Karpas-422 (cell line): ENCODE measurements around the gene IDUA. TPM values are rescaled to one million over a fixed set of nuclear protein-coding genes. Genes with fewer than 3 reads are reported as not detected.
A peak's percentile ranks its signal among the peaks of the same experiment; 100 is the strongest.

Experiments used
- DNase-seq: peaks from one replicate; pipeline ENCODE4 v3.0.0-alpha.2; 2015
- H2AFZ ChIP-seq: fragments of 200-600 bp; sonication (generic); 2 replicates; pipeline ENCODE4 v1.6.1; 2014; ENCODE audit warnings: antibody characterized with exemption, low read length, mixed read lengths
- H3K27ac ChIP-seq: fragments of 200-600 bp; sonication (generic); 2 replicates; pipeline ENCODE4 v1.5.1; 2014; ENCODE audit warnings: mild to moderate bottlenecking, low read length, moderate library complexity
- H3K27me3 ChIP-seq: fragments of 200-600 bp; sonication (generic); 2 replicates; pipeline ENCODE4 v1.6.1; 2014; ENCODE audit warnings: low read length, mixed read lengths
- H3K36me3 ChIP-seq: fragments of 200-600 bp; sonication (generic); 2 replicates; pipeline ENCODE4 v1.6.1; 2014; ENCODE audit warnings: low read length, mixed read lengths; ENCODE audit not compliant: insufficient read depth
- H3K4me1 ChIP-seq: fragments of 200-600 bp; sonication (generic); 2 replicates; pipeline ENCODE4 v1.6.1; 2014; ENCODE audit warnings: mild to moderate bottlenecking, low read length, mixed read lengths
- H3K4me2 ChIP-seq: fragments of 200-600 bp; sonication (generic); 2 replicates; pipeline ENCODE4 v1.6.1; 2014; ENCODE audit warnings: low read length, low read depth, mild to moderate bottlenecking; ENCODE audit not compliant: poor library complexity, severe bottlenecking
- H3K4me3 ChIP-seq: fragments of 200-600 bp; sonication (generic); 2 replicates; pipeline ENCODE4 v1.5.1; 2014; ENCODE audit warnings: mild to moderate bottlenecking, antibody characterized with exemption, low read length, mixed read lengths
- H3K79me2 ChIP-seq: fragments of 200-600 bp; sonication (generic); 2 replicates; pipeline ENCODE4 v1.6.1; 2014; ENCODE audit warnings: mild to moderate bottlenecking, low read length, mixed read lengths
- H3K9ac ChIP-seq: fragments of 200-600 bp; sonication (generic); 2 replicates; pipeline ENCODE4 v1.6.0; 2014; ENCODE audit warnings: low read length
- H3K9me2 ChIP-seq: fragments of 200-600 bp; sonication (generic), shearing (Covaris generic); replicated peaks from 2 replicates; pipeline ENCODE4 v1.6.0; 2014; ENCODE audit warnings: mild to moderate bottlenecking, low read length, moderate library complexity; ENCODE audit not compliant: insufficient read depth
- H3K9me3 ChIP-seq: fragments of 300-700, 200-600 bp; sonication (generic); 2 replicates; pipeline ENCODE4 v1.6.1; 2014; ENCODE audit warnings: low read length, mixed read lengths
- H4K20me1 ChIP-seq: fragments of 200-600 bp; sonication (generic); 2 replicates; pipeline ENCODE4 v1.6.1; 2014; ENCODE audit warnings: mild to moderate bottlenecking, antibody characterized with exemption, low read length, low read depth; ENCODE audit not compliant: insufficient read depth
- total RNA-seq: library from RNA; depleted of rRNA; stranded (reverse); fragments of >200 nt; shearing (Covaris generic); gene quantifications from 2 replicates; pipeline ENCODE4 v1.2.3, GENCODE V29; 2014; ENCODE audit warnings: low replicate concordance

Gene IDUA
- total RNA-seq, 1 experiment from 2014 or later = 20.8 TPM

GRCh38 chr4:987624-988513, 1.0 kb downstream of the IDUA start:
- peaks cover 4% of the 10 kb centered on the region; the same call in 1 of the 2 replicates for H4K20me1 ChIP-seq
- H2AFZ ChIP-seq = no peak overlapping the region
- DNase-seq = no peak
- no peaks in the 10 kb centered on the region for H3K9me2 ChIP-seq
- H3K4me1 ChIP-seq = peaks cover 36% of the 10 kb centered on the region
- no peaks in the 10 kb centered on the region for H3K9me3 ChIP-seq
- H3K4me2 ChIP-seq = peak overlapping the region; percentile 92
- H3K27me3 ChIP-seq = no peaks in the 10 kb centered on the region
- no peaks in the 10 kb centered on the region for H3K79me2 ChIP-seq
- no peaks in the 10 kb centered on the region for H3K36me3 ChIP-seq
- peak overlapping the region; percentile 84 for H3K9ac ChIP-seq
- peak overlapping the region; percentile 71 for H3K4me3 ChIP-seq
- H3K27ac ChIP-seq = no peak overlapping the region

GRCh38 chr4:988726-989721, 2.2 kb downstream of the IDUA start:
- no peaks in the 10 kb centered on the region for H3K9me3 ChIP-seq
- H4K20me1 ChIP-seq = peaks cover 4% of the 10 kb centered on the region; the same call in 1 of the 2 replicates
- no peaks in the 10 kb centered on the region for H3K36me3 ChIP-seq
- H3K4me2 ChIP-seq = peak overlapping the region; percentile 20
- no peak overlapping the region for H2AFZ ChIP-seq
- H3K4me3 ChIP-seq = peak overlapping the region; percentile 17; the same call in 1 of the 2 replicates
- no peaks in the 10 kb centered on the region for H3K79me2 ChIP-seq
- DNase-seq = peak; percentile 62
- no peaks in the 10 kb centered on the region for H3K27me3 ChIP-seq
- H3K9me2 ChIP-seq = no peaks in the 10 kb centered on the region
- no peak overlapping the region for H3K27ac ChIP-seq
- peak overlapping the region; percentile 26; the same call in 1 of the 2 replicates for H3K9ac ChIP-seq
- peaks cover 37% of the 10 kb centered on the region for H3K4me1 ChIP-seq

- Histone ChIP-seq H3K4me1 (peaks cover 37% of the 10 kb centered on the region), H3K9me3 (no peaks in the 10 kb centered on the region), H3K27ac (no peak overlapping the region), H4K20me1 (peaks cover 4% of the 10 kb centered on the region; the same call in 1 of the 2 replicates), H3K36me3 (no peaks in the 10 kb centered on the region), H3K79me2 (no peaks in the 10 kb centered on the region), H2AFZ (no peak overlapping the region), H3K4me2 (no peak overlapping the region), H3K9me2 (no peaks in the 10 kb centered on the region), H3K27me3 (no peaks in the 10 kb centered on the region), H3K4me3 (no peak overlapping the region), H3K9ac (no peak overlapping the region)
- no peak for DNase-seq
Measured at GRCh38 chr4:989722-990471, 3.1 kb downstream of the IDUA start.

DNA sequence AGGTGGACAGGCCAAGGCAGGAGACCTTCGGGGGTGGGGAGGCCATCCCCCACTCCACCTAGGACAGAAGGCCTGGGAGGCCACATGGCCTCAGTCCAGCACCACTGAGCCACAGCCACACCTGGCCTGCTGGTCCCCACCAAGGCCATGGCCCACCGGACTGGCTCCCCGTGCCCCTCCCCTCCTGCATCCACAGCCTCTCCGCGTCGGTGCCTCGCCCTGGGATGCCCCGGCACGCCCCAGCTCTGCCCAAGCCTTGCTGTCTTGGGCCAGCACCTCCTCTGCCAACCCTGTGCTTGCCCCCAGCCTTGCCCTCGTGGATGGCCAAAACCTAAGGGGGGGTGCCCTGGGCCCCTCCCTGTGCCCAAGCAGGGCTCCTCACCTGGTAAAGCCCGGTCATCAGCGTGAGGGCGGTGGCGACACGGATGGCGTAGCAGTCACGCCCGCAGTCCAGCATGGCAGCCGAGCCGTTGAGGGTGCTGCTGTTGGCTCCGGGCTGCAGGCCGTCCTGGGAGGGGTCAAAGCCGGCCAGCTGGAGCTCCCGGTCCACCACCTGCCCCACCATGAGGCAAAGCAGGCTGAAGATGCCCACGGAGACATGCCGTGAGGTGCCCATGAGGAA, 4.0 kb downstream of the IDUA start:
- no peaks in the 10 kb centered on the region for H3K9me2 ChIP-seq
- H3K79me2 ChIP-seq = no peaks in the 10 kb centered on the region
- H4K20me1 ChIP-seq = peaks cover 10% of the 10 kb centered on the region; the same call in 1 of the 2 replicates
- no peaks in the 10 kb centered on the region for H3K27me3 ChIP-seq
- peaks cover 30% of the 10 kb centered on the region for H3K4me1 ChIP-seq
- H3K36me3 ChIP-seq = no peaks in the 10 kb centered on the region
- no peak overlapping the region for H3K4me2 ChIP-seq
- H3K27ac ChIP-seq = no peak overlapping the region
- DNase-seq = no peak
- no peak overlapping the region for H3K9ac ChIP-seq
- H3K9me3 ChIP-seq = no peaks in the 10 kb centered on the region
- H2AFZ ChIP-seq = no peak overlapping the region
- no peak overlapping the region for H3K4me3 ChIP-seq

- H3K4me1 ChIP-seq = peaks cover 22% of the 10 kb centered on the region
- no peak for DNase-seq
- no peaks in the 10 kb centered on the region for H3K9me2 ChIP-seq
- H3K79me2 ChIP-seq = no peaks in the 10 kb centered on the region
- no peak overlapping the region for H3K4me3 ChIP-seq
- no peak overlapping the region for H3K9ac ChIP-seq
- H2AFZ ChIP-seq = no peak overlapping the region
- H3K9me3 ChIP-seq = no peaks in the 10 kb centered on the region
- no peak overlapping the region for H3K4me2 ChIP-seq
- H4K20me1 ChIP-seq = peaks cover 17% of the 10 kb centered on the region; the same call in 1 of the 2 replicates
- H3K27me3 ChIP-seq = no peaks in the 10 kb centered on the region
- H3K36me3 ChIP-seq = no peaks in the 10 kb centered on the region
- no peak overlapping the region for H3K27ac ChIP-seq
Measured at GRCh38 chr4:991451-992296, 4.8 kb downstream of the IDUA start.

GRCh38 chr4:992297-993110, 5.7 kb downstream of the IDUA start:
- no peak overlapping the region for H3K4me3 ChIP-seq
- H3K9me2 ChIP-seq = no peaks in the 10 kb centered on the region
- no peak for DNase-seq
- H3K27me3 ChIP-seq = no peaks in the 10 kb centered on the region
- H3K9ac ChIP-seq = no peak overlapping the region
- H3K4me1 ChIP-seq = peaks cover 19% of the 10 kb centered on the region
- H2AFZ ChIP-seq = no peak overlapping the region
- H3K9me3 ChIP-seq = no peaks in the 10 kb centered on the region
- H4K20me1 ChIP-seq = peaks cover 17% of the 10 kb centered on the region; the same call in 1 of the 2 replicates
- no peaks in the 10 kb centered on the region for H3K36me3 ChIP-seq
- H3K27ac ChIP-seq = no peak overlapping the region
- no peak overlapping the region for H3K4me2 ChIP-seq
- H3K79me2 ChIP-seq = no peaks in the 10 kb centered on the region
